Measurements from ENCODE around the gene PLA2G7. TPM values are rescaled to one million over a fixed set of nuclear protein-coding genes. Genes with fewer than 3 reads are reported as not detected.

Gene PLA2G7
- total and polyA plus RNA-seq, 2 donors (not counting 3 experiments of a cell fraction or from before 2014, with no cell fraction given): not detected

GRCh38 chr6:46684771-46685170, 50.4 kb downstream of the PLA2G7 start:
- intact Hi-C loops (cut with micrococcal nuclease) (no loop called here), dilution Hi-C loops (cut with MboI; ENCODE audit: extremely low pct_ligation_motif_present, low sequenced_read_pairs) (no loop called here)
- CTCF ChIA-PET: no interaction called here
- H3K79me2 ChIP-seq (ENCODE audit: control insufficient read depth, insufficient read depth, low read length): no peaks in the 10 kb centered on the region
- no peaks in the 10 kb centered on the region for H4K20me1 ChIP-seq (replicated peaks; ENCODE audit: control insufficient read depth, extremely low read depth, insufficient read depth, low read length)
- no peak for DNase-seq (ENCODE audit: low read depth, low spot score)
- H3K27me3 ChIP-seq (ENCODE audit: control insufficient read depth in 2 of 2, insufficient read depth in 2 of 2, low read length in 2 of 2): no peaks in the 10 kb centered on the region
- FAIRE-seq: no peak
- no peak overlapping the region for H3K27ac ChIP-seq (ENCODE audit: insufficient read depth, low read depth, low read length)
- POLR2A ChIA-PET: no interaction called here
- no peak overlapping the region for H3K4me3 ChIP-seq (replicated peaks in 1 of 3; ENCODE audit: insufficient read depth in 1 of 3, low read depth in 1 of 3, low read length in 3 of 3)
- no TSS peak for BruUV-seq (replicated peaks)
- no peak overlapping the region for H3K4me2 ChIP-seq (ENCODE audit: insufficient read depth, low read length)
- no peaks in the 10 kb centered on the region for H3K9me1 ChIP-seq (replicated peaks; ENCODE audit: control insufficient read depth, extremely low read depth, insufficient read depth, low read length)
- no peak overlapping the region for H3K9ac ChIP-seq (replicated peaks; ENCODE audit: extremely low read depth, insufficient read depth, low read length)
- TF ChIP-seq EZH2 (IDR thresholded peaks at IDR 0.05; ENCODE audit: borderline replicate concordance, low read depth, low read length, severe bottlenecking) (no peak), MYC (IDR thresholded peaks at IDR 0.05; ENCODE audit: low read depth, low read length) (no peak), JUN (IDR thresholded peaks at IDR 0.05; ENCODE audit: borderline replicate concordance, insufficient read depth, insufficient read length, low read depth) (no peak), POLR2A (IDR thresholded peaks at IDR 0.05; ENCODE audit: low read depth, low read length) (no peak), POLR2AphosphoS5 (IDR thresholded peaks at IDR 0.05; ENCODE audit: insufficient read depth, low read depth, low read length) (no peak), CTCF (IDR thresholded peaks at IDR 0.05; ENCODE audit: extremely low read depth in 1 of 2, insufficient read depth in 1 of 2, low read depth in 1 of 2, low read length in 2 of 2) (no peak), FOS (IDR thresholded peaks at IDR 0.05; ENCODE audit: borderline replicate concordance, insufficient read depth, low read length) (no peak), GATA2 (IDR thresholded peaks at IDR 0.05; ENCODE audit: insufficient read depth, insufficient read length, low read depth, low read length) (no peak)
- TF ChIP-seq, protein P1, sequence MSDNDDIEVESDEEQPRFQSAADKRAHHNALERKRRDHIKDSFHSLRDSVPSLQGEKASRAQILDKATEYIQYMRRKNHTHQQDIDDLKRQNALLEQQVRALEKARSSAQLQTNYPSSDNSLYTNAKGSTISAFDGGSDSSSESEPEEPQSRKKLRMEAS (IDR thresholded peaks at IDR 0.05; ENCODE audit: insufficient read depth, insufficient read length): no peak
- H3K4me1 ChIP-seq (ENCODE audit: control insufficient read depth, extremely low read depth, insufficient read depth, low read length): no peaks in the 10 kb centered on the region
- H3K9me3 ChIP-seq (replicated peaks; ENCODE audit: control insufficient read depth, insufficient read depth, low read length): no peaks in the 10 kb centered on the region
- H3K36me3 ChIP-seq (ENCODE audit: control insufficient read depth in 2 of 2, extremely low read depth in 1 of 2, insufficient read depth in 2 of 2, low read length in 2 of 2): no peaks in the 10 kb centered on the region
- H2AFZ ChIP-seq (ENCODE audit: low read depth, low read length): no peak overlapping the region

All from endothelial cell of umbilical vein (primary cell).